Ascending aorta (tissue), 2 donors: ENCODE measurements around the gene ARHGAP9. TPM values are rescaled to one million over a fixed set of nuclear protein-coding genes. Genes with fewer than 3 reads are reported as not detected.
A peak's percentile ranks its signal among the peaks of the same experiment; 100 is the strongest.

Experiments
- DNase-seq, 2 donors: peaks; one replicate each; pipeline ENCODE4 v3.0.0-alpha.2; 2019; ENCODE audit warnings: low spot score in 2 of 2
- H3K27ac ChIP-seq, 2 donors: fragments of 200-600 bp; sonication (generic); one replicate each; pipeline ENCODE4 v1.5.1; 2016 to 2017; ENCODE audit warnings: mild to moderate bottlenecking in 1 of 2
- H3K27me3 ChIP-seq: fragments of 200-600 bp; sonication (generic); one replicate; pipeline ENCODE4 v1.5.1; 2017
- H3K36me3 ChIP-seq, 2 donors: fragments of 200-600 bp; sonication (generic); one replicate each; pipeline ENCODE4 v1.5.1; 2016
- H3K4me1 ChIP-seq, 2 donors: fragments of 200-600 bp; sonication (generic); one replicate each; pipeline ENCODE4 v1.5.1; 2016 to 2017; ENCODE audit warnings: mild to moderate bottlenecking in 1 of 2
- H3K4me3 ChIP-seq, 2 donors: fragments of 200-600 bp; sonication (generic); one replicate each; pipeline ENCODE4 v1.5.1; 2016 to 2017; ENCODE audit warnings: mild to moderate bottlenecking in 1 of 2
- H3K9me3 ChIP-seq, 2 donors: fragments of 200-600 bp; sonication (generic); one replicate each; pipeline ENCODE4 v1.5.1; 2016
- intact Hi-C: fragments of 100-400 bp; cut with DNase I; formaldehyde crosslinking; loops from one replicate; pipeline ENCODE4 v1.15.1; 2023
- total RNA-seq: library from RNA; depleted of rRNA; stranded (reverse); fragments of >200 nt; gene quantifications from one replicate; pipeline ENCODE4 v1.1.0, GENCODE V29; 2016
- TF ChIP-seq, protein P1 (sequence below), 3 experiments: fragments of 200-600 bp in 2 of 3; fragments of 450-650 bp in 1 of 3; sonication (generic) in 2 of 3; IDR thresholded peaks; one replicate each; pipeline ENCODE4 v1.5.1; 2016 to 2019; ENCODE audit warnings: antibody characterized with exemption in 3 of 3, mild to moderate bottlenecking in 1 of 3, moderate library complexity in 1 of 3

Gene ARHGAP9
- total RNA-seq, result 21.6 TPM

DNA sequence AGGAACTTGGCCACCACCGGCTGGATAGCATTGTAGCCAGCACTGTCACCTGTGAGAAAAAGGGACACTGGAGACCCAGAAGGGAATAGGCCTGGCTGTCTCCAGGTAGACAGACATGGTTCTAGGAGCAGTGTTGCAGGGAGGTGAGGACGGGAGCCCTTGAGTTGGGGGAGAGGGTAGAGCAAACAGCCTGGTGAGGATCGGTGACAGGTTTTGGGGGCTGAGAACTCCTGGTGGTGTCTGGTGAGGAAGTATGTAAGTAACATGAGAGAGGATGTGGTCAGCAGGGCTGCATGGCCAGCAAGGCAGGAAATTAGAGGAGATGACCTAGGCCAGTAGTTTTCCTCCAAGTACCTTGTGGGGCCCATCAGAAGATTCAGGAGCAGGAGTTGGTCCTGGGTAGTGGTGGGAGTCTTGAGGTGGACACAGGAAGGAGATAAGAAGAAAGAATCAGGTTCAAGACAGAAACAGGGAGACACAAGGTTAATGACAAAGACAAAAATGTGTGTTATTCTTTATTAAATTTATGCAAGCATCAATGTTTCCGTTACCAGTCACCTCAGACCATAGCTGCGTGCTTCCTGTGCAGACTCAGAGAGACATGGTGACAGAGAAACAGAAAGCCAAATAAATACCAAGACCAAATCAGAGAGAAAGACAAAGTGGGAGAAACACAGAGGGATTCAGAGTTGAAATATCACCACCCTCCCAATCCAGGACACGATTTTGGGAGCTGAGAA is at the start of gene ARHGAP9:
Gene ARHGAP9 (minus strand): TSS at position 491 of the 740 bp plus-strand sequence. CDS start 460 bp downstream, at position 31.
- intact Hi-C loops, result no loop called here
- Histone ChIP-seq H3K27ac (peak within 1 kb of the TSS; percentile 44 to 57), H3K9me3 (no peaks in the 10 kb centered on the region), H3K4me1 (peaks cover 11 to 13% of the 10 kb centered on the region in 2 donors), H3K36me3 (no peaks in the 10 kb centered on the region), H3K27me3 (peaks cover 7% of the 10 kb centered on the region), H3K4me3 (no peak within 1 kb of the TSS)
- TF ChIP-seq, protein P1, sequence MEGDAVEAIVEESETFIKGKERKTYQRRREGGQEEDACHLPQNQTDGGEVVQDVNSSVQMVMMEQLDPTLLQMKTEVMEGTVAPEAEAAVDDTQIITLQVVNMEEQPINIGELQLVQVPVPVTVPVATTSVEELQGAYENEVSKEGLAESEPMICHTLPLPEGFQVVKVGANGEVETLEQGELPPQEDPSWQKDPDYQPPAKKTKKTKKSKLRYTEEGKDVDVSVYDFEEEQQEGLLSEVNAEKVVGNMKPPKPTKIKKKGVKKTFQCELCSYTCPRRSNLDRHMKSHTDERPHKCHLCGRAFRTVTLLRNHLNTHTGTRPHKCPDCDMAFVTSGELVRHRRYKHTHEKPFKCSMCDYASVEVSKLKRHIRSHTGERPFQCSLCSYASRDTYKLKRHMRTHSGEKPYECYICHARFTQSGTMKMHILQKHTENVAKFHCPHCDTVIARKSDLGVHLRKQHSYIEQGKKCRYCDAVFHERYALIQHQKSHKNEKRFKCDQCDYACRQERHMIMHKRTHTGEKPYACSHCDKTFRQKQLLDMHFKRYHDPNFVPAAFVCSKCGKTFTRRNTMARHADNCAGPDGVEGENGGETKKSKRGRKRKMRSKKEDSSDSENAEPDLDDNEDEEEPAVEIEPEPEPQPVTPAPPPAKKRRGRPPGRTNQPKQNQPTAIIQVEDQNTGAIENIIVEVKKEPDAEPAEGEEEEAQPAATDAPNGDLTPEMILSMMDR (IDR thresholded peaks at IDR 0.05), result no peak
- no peak for DNase-seq

DNA sequence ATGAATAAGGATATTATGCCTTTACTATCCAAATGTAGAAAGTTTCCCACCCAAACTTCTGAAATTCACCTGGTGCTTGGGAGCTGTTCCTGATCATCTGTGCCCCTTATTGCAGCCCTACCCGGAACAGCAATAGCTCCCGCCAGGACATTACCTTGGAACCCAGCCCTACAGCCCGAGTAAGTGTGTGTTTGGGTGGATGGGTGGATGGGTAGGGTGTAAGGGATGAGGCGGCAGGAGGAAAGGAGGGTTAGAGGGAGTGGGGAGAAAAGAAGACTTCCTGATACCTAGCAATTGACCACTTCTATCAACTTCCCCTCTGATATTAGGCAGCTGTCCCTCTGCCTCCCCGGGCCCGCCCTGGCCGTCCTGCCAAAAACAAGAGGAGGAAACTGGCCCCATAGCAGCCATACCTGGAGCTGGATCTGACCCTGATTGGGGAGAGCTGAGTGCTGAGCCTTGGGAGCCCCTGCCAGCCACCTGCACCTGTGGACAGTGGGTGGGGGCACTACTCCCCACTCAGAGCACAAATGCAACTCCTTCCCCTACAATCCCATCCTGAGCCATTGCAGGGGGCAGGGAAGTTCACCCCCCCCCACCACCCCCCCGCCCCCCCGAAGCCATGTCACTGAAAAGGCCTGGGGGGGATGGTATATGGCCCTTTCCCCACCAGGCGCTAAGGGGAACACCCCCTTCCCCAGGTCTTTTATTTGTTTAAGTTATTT is 49.3 kb upstream of the ARHGAP9 start:
- H3K9me3 ChIP-seq, result no peaks in the 10 kb centered on the region
- H3K4me3 ChIP-seq, result no peak overlapping the region
- DNase-seq, result no peak
- intact Hi-C loops, result no loop called here
- TF ChIP-seq, protein P1 (IDR thresholded peaks at IDR 0.05), result no peak
- H3K27ac ChIP-seq, result peak overlapping the region in 1 of 2 donors; percentile 29
- H3K36me3 ChIP-seq, result peaks cover 91 to 94% of the 10 kb centered on the region in 2 donors
- H3K27me3 ChIP-seq, result no peaks in the 10 kb centered on the region
- peaks cover 5 to 15% of the 10 kb centered on the region in 2 donors for H3K4me1 ChIP-seq

DNA sequence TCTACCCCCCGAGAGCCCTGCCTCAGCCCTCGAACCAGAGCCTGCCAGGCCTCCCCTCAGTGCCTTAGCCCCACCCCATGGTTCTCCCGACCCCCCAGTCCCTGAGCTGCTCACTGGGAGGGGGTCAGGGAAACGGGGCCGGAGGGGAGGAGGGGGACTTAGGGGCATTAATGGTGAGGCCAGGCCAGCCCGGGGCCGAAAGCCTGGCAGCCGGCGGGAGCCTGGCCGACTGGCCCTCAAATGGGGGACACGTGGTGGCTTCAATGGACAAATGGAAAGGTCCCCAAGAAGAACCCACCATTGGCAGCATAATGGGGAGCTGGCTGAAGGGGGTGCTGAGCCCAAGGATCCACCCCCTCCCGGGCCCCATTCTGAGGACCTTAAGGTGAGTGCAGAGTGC is 48.5 kb upstream of the ARHGAP9 start:
- Histone ChIP-seq H3K4me3 (no peak overlapping the region), H3K9me3 (no peaks in the 10 kb centered on the region), H3K27me3 (no peaks in the 10 kb centered on the region), H3K36me3 (peaks cover 83 to 87% of the 10 kb centered on the region in 2 donors), H3K27ac (no peak overlapping the region), H3K4me1 (peaks cover 9 to 17% of the 10 kb centered on the region in 2 donors)
- intact Hi-C loops, result no loop called here
- TF ChIP-seq, protein P1 (IDR thresholded peaks at IDR 0.05), result no peak
- DNase-seq, result no peak

DNA sequence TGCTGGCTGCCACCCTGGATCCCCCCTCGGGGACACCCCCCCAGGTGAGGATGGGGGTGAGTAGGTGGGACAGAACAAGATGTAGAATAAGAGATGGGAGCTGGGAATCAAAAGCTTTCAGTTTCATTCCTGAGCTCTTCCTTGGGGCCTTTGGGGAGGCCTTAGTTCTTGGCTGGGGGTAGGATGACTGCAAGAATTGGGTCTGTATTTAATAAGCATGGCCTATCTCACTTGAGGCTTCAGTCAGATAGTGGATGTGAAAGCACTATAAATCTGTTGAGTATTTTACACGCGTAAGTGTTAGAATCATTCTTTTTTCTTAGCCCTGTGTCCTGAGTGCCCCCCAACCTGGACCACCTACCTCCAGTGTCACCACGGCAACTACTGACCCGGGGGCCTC is 47.5 kb upstream of the ARHGAP9 start:
- Histone ChIP-seq H3K36me3 (peaks cover 73 to 77% of the 10 kb centered on the region in 2 donors), H3K27ac (no peak overlapping the region)

DNA sequence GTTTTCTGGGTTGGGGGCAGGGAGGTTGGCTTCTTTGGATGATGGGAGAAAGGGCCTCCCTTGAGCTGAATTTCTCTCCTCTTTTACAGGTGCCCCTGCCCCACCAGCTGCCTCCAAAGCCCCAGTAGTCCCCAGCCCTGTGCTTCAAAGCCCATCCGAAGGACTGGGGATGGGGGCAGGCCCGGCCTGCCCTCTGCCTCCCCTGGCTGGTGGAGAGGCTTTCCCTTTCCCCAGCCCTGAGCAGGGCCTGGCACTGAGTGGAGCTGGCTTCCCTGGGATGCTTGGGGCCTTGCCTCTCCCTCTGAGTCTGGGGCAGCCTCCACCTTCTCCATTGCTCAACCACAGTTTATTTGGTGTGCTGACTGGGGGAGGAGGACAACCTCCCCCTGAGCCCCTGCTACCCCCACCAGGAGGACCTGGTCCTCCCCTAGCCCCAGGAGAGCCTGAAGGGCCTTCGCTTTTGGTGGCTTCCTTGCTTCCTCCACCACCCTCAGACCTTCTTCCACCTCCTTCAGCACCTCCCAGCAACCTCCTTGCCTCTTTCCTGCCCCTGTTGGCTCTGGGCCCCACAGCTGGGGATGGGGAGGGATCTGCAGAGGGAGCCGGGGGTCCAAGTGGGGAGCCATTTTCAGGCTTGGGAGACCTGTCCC is 46.9 kb upstream of the ARHGAP9 start:
- TF ChIP-seq, protein P1 (IDR thresholded peaks at IDR 0.05), result no peak
- Histone ChIP-seq H3K4me1 (peaks cover 11 to 22% of the 10 kb centered on the region in 2 donors), H3K9me3 (no peaks in the 10 kb centered on the region), H3K27me3 (no peaks in the 10 kb centered on the region), H3K27ac (no peak overlapping the region), H3K36me3 (peaks cover 67 to 71% of the 10 kb centered on the region in 2 donors), H3K4me3 (no peak overlapping the region)
- no peak for DNase-seq
- intact Hi-C loops, result no loop called here

More for the DNA sequence above, 47.5 kb upstream of the ARHGAP9 start:
- Histone ChIP-seq H3K27me3 (no peaks in the 10 kb centered on the region), H3K4me1 (peaks cover 9 to 17% of the 10 kb centered on the region in 2 donors), H3K4me3 (no peak overlapping the region), H3K9me3 (no peaks in the 10 kb centered on the region)
- TF ChIP-seq, protein P1 (IDR thresholded peaks at IDR 0.05), result no peak
- no peak for DNase-seq
- intact Hi-C loops, result no loop called here
